Lung microvascular endothelial cell (primary cell): ENCODE results near the gene PGK2. TPM values are rescaled to one million over a fixed set of nuclear protein-coding genes. Genes with fewer than 3 reads are reported as not detected.
A peak's percentile ranks its signal among the peaks of the same experiment; 100 is the strongest.
"Not testable (repeated sequence)": the region's sequence is repeated elsewhere in the genome, so short reads cannot be mapped to it uniquely, and the experiment has no call there.

Experiments used
- DNase-seq, 2 donors: peaks; one replicate each; pipeline versions ENCODE4 v3.0.0 to v3.0.0-alpha.2; 2010; ENCODE audit warnings: low read depth in 2 of 2
- total RNA-seq: library from RNA; depleted of rRNA; stranded (reverse); fragments of >200 nt; gene quantifications from 2 replicates; pipeline ENCODE4 v1.2.1, GENCODE V29; 2014

PGK2 gene
- not detected in 2 replicates for total RNA-seq

DNA sequence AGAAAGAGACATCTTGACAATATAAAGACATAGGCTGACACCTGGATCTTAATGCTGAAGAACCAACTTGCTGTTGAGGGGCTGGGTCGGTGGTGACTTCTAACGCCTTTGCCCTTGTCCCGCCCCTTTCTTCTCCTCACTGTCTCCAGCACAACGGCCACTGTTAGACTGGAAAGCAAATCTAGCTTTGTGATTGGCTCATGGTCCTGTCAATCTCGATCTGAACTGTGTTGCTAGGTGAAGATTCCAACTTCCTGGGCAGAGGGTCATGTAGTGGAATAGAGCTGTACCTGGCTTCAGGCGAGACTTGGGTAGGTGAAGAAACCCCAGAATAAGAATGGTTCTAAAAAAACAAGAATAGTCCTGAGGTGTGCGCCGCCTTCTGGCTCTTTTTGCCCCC is at the start of gene PGK2:
PGK2 (minus strand) TSS at position 110 of the 400 bp plus-strand sequence; CDS start at position 12, 98 bp downstream.
- peak in 1 of 2 donors; percentile 1 for DNase-seq

DNA sequence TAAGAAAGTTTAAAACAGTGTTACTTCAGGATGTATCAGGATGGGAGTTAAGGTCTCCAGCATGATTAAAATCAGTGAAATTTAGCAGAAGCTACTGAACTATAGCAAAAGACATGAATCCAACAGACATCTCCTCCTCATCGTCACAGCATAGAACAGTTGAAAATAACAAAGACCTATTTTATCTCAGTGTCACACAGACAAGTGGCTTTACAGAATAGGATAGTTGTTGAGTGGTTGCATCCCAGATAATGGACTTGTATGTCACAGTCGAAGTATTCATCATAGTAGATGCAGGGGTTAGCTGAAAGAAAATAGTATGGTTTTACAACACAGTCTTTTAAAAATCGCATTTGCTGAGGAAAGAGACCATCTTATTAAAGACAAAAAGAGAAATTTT is 48.1 kb upstream of the PGK2 start:
- DNase-seq, result no peak

DNA sequence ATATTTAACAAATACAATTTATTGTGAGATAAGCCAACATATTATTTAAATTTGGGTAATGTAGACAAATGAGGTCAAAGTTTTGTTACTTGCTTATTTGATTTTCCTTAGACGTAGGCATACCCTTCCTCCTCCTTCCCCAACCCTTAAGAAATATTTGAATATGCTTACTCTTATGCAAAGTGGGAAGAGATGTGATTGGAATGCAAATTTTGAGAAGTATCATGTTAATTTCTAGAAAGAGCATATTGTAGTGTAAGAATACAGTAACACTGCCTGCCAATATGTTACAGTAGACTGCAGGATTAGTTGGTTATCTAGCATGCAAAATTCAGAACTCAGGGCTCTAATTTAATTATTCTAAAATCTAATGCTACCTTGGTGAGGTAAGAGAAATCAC is 46.3 kb upstream of the PGK2 start:
- DNase-seq, result no peak

DNA sequence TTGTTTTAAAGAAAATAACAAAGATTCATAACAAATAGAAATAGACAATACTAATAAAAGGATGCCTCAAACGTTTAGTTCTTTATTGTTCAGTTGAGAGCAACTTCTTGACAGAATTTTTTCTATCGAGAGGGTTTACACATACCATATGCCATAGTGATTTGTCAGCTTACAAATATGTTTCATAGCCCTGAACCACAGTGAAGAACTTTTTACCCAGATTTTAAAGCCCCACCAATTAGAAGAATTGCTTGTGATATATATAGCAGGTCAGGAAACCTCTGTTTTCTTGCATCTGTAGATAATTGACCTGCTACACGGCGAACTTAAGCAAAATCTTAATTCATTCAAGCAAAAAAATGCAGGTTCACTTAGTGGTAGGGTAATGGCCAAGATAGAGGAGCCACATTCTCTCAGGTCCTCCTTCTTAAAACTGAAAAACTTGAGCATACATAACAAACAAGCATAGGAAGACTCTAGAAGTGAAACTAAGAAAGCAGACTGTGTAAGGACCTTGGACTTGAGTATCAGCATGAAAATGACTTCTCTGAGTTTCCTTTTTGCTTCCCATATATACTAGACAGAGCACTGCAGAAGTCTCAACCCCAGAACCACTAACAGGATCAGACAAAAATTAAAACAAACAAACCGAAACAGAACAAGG is 39.8 kb upstream of the PGK2 start:
- DNase-seq, result no peak

DNA sequence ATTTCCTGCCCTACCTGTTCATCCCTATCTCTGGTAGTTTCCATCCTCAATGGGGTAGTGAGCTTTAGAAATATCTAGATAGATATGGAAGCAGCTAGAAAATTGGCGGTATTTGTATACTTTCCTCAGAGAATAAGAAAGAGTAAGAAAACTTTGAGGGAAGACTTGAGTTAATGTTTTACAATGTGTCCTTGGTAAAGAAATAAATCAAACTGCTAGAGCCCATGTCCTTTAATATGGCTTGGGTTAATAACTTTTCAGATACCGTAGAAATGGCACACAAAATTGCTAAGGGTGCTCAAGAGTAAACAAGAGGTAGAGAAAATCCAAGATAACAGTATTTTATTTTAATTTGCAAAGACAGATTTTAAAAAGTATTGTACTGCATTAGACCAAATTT is 28.1 kb upstream of the PGK2 start:
- no peak for DNase-seq

DNA sequence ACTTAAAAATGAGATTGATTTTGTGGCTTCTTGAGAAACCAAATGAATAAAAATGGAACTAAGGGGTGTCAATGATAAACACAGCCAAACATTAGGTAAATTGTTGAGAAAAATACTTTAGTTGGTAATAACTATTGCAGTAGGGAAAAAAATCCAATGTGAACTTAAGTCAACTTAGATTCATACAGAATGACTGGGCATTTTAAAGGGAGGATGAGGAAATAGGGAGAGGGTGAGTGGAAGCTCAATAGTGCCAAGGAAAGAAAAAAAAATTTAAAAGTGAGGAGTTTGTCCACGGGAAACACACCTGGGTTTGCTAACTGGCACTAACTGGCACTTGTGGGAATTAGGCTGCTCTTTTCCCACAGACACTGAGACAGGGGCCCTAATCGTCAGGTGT is 26.2 kb upstream of the PGK2 start:
- no peak for DNase-seq

DNA sequence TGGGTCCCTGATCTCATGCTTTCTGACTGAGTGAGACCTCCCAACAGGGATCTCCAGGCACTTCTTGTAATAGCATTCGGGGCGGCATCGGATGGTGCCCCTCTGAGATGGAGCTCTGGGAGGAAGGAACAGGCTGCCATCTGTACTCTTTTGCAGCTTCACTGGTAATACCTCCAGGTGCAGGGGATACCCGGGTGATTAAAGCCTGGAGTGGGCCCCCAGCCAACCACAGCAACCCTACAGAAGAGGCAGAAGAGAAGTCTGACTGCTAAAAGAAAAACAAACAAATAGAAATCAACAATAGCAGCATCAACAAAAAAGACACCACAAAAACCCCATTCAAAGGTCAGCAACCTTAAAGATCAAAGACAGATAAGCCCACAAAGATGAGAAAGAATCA is 19.1 kb upstream of the PGK2 start:
- DNase-seq, result no peak

DNA sequence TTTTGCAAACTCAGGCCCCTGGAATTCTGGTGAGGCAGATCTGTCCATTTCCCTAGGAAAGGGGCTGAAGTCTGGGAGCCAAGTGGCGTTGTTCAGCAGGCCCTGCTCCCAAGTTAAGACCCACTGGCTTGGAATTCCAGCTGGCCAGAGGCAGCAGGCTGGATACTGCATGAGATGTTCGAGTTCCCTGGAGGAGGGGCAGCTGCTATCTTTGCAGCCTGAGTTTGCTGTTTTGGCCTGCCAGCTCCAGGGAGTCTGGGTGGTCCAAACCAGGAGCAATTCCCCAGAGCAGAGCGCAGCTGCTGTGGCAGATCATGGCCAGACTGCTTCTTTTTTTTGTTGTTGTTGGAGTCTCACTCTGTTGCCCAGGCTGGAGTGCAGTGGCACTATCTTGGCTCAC is 18.2 kb upstream of the PGK2 start:
- no peak for DNase-seq

DNA sequence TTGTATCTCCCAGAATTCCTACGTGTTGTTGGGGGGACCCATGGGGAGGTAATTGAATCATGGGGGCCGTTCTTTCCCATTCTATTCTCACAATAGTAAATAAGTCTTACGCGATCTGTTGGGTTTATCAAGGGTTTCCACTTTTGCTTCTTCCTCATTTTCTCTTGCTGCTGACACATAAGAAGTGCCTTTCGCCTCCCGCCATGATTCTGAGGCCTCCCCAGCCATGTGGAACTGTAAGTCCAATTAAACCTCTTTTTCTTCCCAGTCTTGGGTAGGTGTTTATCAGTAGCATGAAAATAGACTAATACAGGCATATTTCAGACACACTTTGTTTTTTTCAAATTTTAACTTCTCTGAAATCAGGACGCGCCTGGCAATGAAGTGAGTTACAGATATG is 14.4 kb upstream of the PGK2 start:
- DNase-seq, result no peak

DNA sequence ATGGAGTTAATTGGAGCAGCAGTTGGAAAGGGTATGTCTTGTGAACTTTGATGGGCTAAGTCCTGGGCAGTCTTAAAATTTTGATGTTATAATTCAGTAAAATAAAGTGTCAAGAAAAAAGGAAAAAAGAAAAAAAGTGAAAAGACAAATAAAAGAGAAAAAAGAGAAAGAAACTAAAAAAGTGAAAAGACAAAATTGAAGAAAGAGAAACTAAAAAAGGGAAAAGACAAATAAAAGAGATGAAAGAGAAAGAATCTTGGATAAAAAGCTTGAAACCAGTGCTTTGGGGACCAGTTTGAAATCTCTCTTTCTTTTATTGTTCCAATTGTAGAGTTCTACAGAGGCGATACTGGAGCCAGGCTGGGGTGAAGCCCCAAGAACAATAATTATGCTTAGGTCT is 12.0 kb upstream of the PGK2 start:
- no peak for DNase-seq

DNA sequence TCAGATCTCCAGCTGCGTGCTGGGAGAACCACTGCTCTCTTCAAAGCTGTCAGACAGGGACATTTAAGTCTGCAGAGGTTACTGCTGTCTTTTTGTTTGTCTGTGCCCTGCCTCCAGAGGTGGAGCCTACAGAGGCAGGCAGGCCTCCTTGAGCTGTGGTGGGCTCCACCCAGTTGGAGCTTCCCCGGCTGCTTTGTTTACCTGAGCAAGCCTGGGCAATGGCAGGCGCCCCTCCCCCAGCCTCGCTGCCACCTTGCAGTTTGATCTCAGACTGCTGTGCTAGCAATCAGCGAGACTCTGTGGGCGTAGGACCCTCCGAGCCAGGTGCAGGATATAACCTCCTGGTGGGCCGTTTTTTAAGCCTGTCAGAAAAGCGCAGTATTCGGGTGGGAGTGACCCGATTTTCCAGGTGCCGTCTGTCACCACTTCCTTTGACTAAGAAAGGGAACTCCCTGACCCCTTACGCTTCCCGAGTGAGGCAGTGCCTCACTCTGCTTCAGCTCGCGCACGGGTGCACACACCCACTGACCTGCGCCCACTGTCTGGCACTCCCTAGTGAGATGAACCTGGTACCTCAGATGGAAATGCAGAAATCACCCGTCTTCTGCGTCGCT is 9.9 kb upstream of the PGK2 start:
- DNase-seq, result not testable (repeated sequence)

DNA sequence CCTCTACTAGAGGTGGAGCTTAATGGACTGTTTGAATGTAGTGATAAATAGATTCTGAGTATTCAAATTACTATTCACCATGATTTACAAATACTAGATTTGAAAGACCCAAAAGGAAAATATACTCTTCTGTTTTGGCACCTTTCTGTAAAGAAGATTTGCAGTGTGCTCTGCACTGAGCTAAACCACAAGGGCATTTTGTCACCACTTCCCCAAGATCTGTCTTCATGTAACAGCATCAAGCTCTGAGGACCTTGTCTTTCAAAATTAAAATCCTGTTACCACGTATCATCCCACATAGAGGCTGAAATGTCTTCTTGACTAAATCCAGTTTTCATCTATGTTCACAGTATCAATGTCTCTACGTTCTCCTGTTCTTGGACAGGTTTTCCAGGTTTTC is 3.3 kb upstream of the PGK2 start:
- DNase-seq, result no peak

DNA sequence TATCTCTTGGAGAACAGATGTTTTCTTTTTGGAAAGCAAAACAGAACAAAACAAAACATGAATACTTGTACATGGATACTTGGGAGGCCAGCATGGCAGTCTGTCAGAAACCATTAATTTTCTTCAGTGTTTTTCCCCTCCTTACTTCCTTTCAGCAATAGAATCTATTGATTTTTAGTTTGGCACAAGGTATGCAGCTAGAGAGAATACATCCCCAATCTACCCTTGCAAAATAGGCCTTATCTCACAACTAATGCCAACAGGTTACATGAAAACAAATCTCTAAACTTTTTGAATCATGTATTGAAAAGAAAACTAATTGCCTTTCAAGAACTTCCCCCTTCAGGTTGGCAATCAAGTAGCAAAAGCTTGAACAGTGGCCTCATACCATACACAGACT is 2.8 kb downstream of the PGK2 start:
- no peak for DNase-seq

DNA sequence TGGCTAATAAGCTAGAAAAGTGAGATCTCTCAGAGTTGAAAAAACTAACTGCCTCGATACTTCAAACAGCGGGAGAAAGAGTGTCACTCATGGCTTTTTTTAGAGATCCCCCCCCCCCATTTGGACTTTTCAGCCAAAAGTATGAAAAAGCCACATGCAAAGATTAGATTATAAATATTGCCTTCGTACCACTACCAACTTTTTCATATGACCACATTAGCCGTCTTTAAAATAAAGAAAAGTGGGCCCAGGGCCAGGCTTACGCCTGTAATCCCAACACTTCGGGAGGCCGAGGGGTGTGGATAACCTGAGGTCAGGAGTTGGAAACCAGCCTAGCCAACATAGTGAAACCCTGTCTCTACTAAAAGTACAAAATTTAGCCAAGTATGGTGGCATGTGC is 4.4 kb downstream of the PGK2 start:
- DNase-seq, result no peak

DNA sequence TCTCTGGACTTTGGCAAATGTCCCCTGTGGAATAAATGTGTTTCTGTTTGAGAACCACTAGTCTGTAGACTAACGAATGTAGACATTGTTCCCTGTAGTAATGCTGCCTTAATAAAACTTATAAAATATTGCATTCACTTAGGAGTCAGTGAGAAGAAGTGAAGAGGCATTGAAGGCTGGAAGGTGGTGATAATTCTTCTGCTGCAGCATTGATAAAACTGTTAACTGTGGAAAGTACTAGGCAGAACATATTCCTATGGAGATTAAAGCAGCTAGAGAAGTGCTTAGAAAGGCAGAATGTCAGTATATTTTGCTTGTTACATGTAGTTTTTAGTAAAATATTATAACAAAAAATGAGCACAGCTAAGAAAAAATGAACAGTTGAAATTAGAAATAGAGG is 4.8 kb downstream of the PGK2 start:
- DNase-seq, result no peak

DNA sequence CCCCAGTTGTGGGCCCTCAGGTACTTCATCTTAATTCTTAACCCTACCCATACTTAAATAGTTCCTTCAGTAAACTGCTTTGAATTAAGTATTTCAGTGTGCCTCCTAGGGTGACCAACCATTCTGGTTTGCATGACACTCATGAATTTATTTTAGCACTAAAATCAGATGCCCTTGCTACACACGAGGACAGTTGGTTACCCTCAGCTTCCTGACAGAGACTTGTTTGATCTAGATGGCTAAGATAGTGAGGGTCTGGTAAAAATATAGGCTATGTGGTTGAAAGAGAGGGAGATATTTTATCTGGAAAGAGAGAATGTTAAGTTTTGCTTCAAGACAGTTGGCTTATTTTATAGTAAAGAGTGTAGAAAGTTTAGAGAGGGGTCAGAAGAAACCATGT is 10.6 kb downstream of the PGK2 start:
- DNase-seq, result no peak

DNA sequence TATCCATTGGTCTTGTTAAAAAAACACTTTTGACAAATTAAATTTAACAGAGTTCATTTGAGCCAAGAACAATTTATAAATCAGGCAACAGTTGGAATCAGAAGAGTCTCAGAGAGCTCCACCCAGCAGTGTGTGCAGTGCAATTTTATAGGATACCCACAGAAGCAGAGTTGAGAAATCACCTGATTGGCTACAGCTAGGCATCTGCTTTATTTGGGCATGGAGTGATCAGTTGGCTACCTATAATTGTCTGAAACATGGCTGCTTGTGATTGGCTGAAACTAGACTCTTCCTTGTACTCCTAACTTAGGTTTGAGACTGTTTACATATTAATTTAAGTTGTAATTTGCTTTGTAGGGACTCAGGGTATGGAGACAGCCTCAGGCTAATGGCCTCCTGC is 12.0 kb downstream of the PGK2 start:
- DNase-seq, result no peak

DNA sequence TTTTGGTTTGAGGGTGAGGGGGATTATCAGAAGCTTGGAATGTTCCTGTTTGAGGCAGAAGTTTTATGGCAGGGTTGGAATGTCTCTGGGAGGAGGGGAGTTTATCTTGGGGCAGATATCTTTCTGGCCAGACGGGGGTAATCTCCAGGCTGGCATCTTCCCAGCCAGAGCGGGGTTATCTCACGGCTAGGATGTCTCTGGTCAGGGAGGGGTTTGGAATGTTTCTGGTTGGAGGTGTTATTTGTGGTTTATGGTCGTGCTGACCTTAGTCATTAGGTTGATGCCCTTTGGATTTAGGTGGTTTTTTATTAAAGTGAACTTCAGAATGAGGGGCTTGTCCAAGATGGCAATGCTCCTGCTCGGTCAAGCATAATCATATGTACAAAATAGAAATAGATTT is 14.8 kb downstream of the PGK2 start:
- DNase-seq, result no peak

DNA sequence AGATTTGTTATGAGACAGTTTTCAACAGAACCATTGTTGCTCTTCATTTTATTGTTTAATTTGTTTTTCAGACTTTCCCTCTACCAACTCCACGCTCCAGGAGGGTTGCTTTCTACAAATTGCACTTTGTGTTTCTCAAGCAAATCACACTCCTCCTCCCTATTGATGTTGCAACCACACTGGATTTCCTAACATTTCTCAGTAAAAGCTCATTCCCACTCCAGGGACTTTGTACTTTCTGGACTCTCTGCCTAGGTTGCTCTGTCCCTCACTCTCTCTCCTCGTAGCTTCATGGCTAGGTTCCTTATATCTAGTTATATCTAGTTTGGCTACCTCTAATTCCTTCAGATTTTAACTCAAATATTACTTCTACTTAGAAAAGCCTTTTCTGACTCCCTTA is 20.3 kb downstream of the PGK2 start:
- no peak for DNase-seq

DNA sequence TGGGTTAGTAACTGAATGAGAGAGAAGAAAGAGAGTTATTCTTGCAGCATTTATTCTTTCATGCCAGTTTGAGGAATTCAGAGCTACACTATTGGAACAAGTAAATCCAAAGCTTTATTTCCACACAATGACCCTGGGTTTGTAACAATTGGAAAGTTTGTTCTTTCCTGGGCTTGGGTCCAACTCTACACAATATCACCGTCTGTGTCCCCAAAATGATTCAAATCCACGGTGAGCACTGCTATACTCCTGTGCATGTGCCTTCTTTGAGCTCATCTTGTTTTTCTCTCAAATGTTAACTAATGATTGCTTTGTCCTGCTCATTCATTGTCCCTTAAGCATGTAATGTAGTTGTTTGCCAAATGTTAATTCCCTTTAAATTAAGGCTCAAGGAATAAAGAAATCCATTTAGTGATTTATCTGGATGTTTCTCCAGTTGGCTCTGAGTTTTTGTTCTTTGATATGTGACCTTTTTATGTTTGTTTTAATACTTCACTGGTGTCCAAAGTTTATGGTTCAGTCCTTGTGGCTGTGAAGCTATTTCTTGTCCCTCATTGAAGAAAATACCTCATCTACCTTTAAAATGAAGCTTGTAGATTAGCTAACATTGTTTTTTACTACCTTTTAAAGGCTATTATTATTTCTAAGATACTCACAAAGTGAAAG is 22.4 kb downstream of the PGK2 start:
- DNase-seq, result peak in 1 of 2 donors; percentile 12

DNA sequence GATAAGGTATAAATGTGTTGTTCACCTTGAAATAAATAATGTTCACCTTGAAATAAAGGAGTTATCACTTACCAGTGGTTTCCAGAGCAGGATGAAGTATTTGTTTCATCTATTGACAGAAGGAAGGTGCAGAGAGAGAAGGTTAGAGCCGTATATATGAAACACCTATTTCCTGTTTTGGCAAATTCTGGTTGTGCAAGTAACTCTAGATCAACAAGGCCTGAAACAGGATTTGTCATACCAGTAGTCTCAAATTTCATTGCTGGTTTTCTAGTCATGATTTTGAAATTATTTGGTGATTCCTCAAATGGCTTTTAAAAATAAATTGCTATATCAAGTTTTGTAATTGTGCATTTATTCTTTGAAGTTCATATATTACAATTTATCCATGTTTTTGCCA is 42.8 kb downstream of the PGK2 start, which contains the start of gene CRISP3:
CRISP3 (minus strand) TSS at position 130 of the 400 bp plus-strand sequence; CDS start at position 109, 21 bp downstream.
- DNase-seq, result no peak

DNA sequence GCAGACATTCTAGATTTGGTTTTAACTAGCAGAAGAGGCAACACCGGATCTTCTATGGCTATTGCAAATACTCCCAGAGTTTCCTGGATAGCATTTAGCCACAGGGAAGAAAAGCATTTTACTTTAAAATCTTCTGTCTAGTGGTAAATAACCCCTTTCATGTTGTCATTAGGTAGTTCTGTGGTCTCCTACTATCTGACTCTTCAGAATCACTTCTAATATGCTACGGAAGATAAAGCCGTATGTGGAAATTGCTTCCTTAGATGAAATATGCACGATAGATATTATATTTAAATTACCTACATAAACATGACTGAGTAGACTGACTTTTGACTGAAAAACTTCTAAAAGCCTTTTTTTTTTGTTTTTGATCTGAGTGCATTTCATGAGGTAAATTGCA is 43.7 kb downstream of the PGK2 start:
- DNase-seq, result no peak

DNA sequence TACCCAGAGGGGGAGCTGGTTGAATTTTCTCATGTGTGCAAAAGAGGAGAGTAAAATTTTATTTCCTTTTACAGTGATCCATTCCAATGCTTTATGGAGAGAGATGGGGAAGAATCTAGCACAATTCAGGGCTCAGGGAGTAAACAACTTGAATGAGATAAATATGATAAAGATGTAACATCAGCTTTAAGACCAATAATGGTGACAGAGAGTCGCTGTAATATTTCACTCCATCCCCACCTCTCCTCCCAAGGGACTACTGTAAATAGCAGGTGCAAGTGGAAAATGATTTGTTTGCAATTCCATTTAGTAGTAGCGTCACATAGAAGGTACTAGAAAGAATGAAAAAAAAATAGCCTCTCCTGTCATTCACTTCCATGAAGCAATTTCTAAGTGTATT is 47.7 kb downstream of the PGK2 start:
- no peak for DNase-seq
